Transverse colon (tissue), 4 donors: ENCODE results near the gene OR56B4. TPM values are rescaled to one million over a fixed set of nuclear protein-coding genes. Genes with fewer than 3 reads are reported as not detected.

Experiments used
- DNase-seq: peaks from one replicate; pipeline ENCODE4 v3.0.0-alpha.2; 2019
- H3K27ac ChIP-seq, 4 donors: fragments of 200-600 bp; sonication (generic); 2 replicates each; pipeline ENCODE4 v1.5.1; 2016 to 2018; ENCODE audit warnings: inconsistent platforms in 4 of 4
- H3K27me3 ChIP-seq: fragments of 200-600 bp; sonication (generic); 2 replicates; pipeline ENCODE4 v1.5.1; 2017; ENCODE audit warnings: inconsistent platforms
- H3K36me3 ChIP-seq, 4 donors: fragments of 200-600 bp; sonication (generic); 2 replicates each; pipeline ENCODE4 v1.5.1; 2017 to 2019; ENCODE audit warnings: inconsistent platforms in 4 of 4
- H3K4me1 ChIP-seq, 4 donors: fragments of 200-600 bp; sonication (generic); 2 replicates each; pipeline ENCODE4 v1.5.1; 2017 to 2020; ENCODE audit warnings: inconsistent platforms in 4 of 4
- H3K4me3 ChIP-seq, 4 donors: fragments of 200-600 bp; sonication (generic); 1 replicate in 1 of 4; 2 replicates in 3 of 4; pipeline versions ENCODE4 v1.5.1 to v1.6.1; 2017 to 2019; ENCODE audit warnings: inconsistent platforms in 4 of 4
- H3K9me3 ChIP-seq, 2 donors: fragments of 200-600 bp; sonication (generic); 2 replicates each; pipeline ENCODE4 v1.5.1; 2017 to 2019; ENCODE audit warnings: inconsistent platforms in 2 of 2
- CTCF ChIP-seq, 5 experiments: fragments of 200-600 bp in 3 of 5; fragments of 450-650 bp in 2 of 5; sonication (generic) in 3 of 5; IDR thresholded peaks; 1 replicate in 2 of 5; 2 replicates in 3 of 5; pipeline ENCODE4 v1.5.1; 2016 to 2017; ENCODE audit warnings: antibody characterized with exemption in 5 of 5, inconsistent platforms in 3 of 5, mild to moderate bottlenecking in 2 of 5, moderate library complexity in 1 of 5
- EP300 ChIP-seq: sonication (generic); formaldehyde crosslinking; IDR thresholded peaks from one replicate; pipeline ENCODE4 v1.6.1; 2017; ENCODE audit warnings: antibody characterized with exemption, low read depth
- POLR2A ChIP-seq: fragments of 450-650 bp; IDR thresholded peaks from one replicate; pipeline ENCODE4 v1.6.1; 2016; ENCODE audit warnings: antibody characterized with exemption, mild to moderate bottlenecking, moderate library complexity
- POLR2AphosphoS5 ChIP-seq, 3 donors: sonication (generic); formaldehyde crosslinking; IDR thresholded peaks; one replicate each; pipeline ENCODE4 v1.6.1; 2016; ENCODE audit warnings: antibody characterized with exemption in 3 of 3
- WGBS, 2 donors: methylation state at CpG; one replicate each; pipeline ENCODE4 v1.1.5; 2018; ENCODE audit warnings: low coverage in 1 of 2; 5-methylcytosine and 5-hydroxymethylcytosine counted together
- in situ Hi-C, 4 donors: fragments of 200-750 bp; cut with MboI; loops; one replicate each; pipeline versions ENCODE4 v1.15.0 to v1.15.1; 2017; ENCODE audit warnings: low sequenced_read_pairs in 3 of 4, low pct_ligation_motif_present in 1 of 4, low pct_unique_long_range_greater_than_20kb in 1 of 4
- intact Hi-C: fragments of 100-400 bp; cut with DNase I; formaldehyde crosslinking; loops from one replicate; pipeline ENCODE4 v1.15.1; 2023; ENCODE audit warnings: low total_unique reads
- total RNA-seq, 4 donors: library from RNA; depleted of rRNA; stranded (reverse); fragments of >200 nt; gene quantifications; one replicate each; pipeline ENCODE4 v1.1.0, GENCODE V29; 2016

OR56B4 gene
- total RNA-seq, 4 donors from 2014 or later = not detected

GRCh38 chr11:6095798-6096197, 11.7 kb upstream of the OR56B4 start:
- TF ChIP-seq EP300 (no peak), CTCF (IDR thresholded peaks at IDR 0.05) (no peak), POLR2AphosphoS5 (IDR thresholded peaks at IDR 0.05) (no peak), POLR2A (no peak)
- H3K27ac ChIP-seq = no peak overlapping the region
- in situ Hi-C loops = no loop called here
- no peak overlapping the region for H3K4me3 ChIP-seq
- no peaks in the 10 kb centered on the region for H3K36me3 ChIP-seq
- no peaks in the 10 kb centered on the region for H3K4me1 ChIP-seq
- no peaks in the 10 kb centered on the region for H3K9me3 ChIP-seq
- DNase-seq = no peak
- H3K27me3 ChIP-seq = no peaks in the 10 kb centered on the region
- 55% methylated on average over 2 of the region's 2 CpGs; no CpG with 5 or more reads in 1 of the 2 donors for WGBS, 2 donors
- intact Hi-C loops = no loop called here

DNA sequence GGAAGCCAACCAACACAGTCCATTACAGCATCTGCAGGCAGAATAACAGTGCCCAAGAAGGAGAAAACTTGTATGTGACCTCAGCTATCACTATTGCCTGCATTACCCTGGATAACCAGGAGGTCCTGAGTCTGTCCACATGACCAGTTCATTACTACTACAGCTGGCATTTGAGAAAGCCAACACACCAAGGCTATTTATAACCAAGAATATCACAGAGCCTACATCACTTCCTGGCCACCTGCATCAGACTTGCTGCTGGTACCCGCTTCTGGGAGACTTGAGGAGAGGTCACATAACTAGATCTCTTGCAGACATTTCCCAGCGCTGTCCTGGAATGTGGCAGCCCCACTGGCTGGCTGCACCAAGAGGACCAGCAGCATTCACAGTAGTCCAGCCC, 11.1 kb upstream of the OR56B4 start:
- H3K36me3 ChIP-seq = no peaks in the 10 kb centered on the region
- intact Hi-C loops (no loop called here), in situ Hi-C loops (no loop called here)
- DNase-seq = no peak
- 62% methylated on average over 2 of the region's 2 CpGs; no CpG with 5 or more reads in 1 of the 2 donors for WGBS, 2 donors
- H3K4me1 ChIP-seq = no peaks in the 10 kb centered on the region
- no peak overlapping the region for H3K27ac ChIP-seq
- no peaks in the 10 kb centered on the region for H3K9me3 ChIP-seq
- H3K4me3 ChIP-seq = no peak overlapping the region
- no peaks in the 10 kb centered on the region for H3K27me3 ChIP-seq
- TF ChIP-seq POLR2A (no peak), EP300 (no peak), CTCF (IDR thresholded peaks at IDR 0.05) (no peak), POLR2AphosphoS5 (IDR thresholded peaks at IDR 0.05) (no peak)

- H3K4me3 ChIP-seq = no peak overlapping the region
- WGBS, 2 donors = 32 to 65% methylated on average over 2 of the region's 2 CpGs
- no peak overlapping the region for H3K27ac ChIP-seq
- TF ChIP-seq CTCF (IDR thresholded peaks at IDR 0.05) (no peak), EP300 (no peak), POLR2A (no peak), POLR2AphosphoS5 (IDR thresholded peaks at IDR 0.05) (no peak)
- no peak for DNase-seq
- H3K4me1 ChIP-seq = no peaks in the 10 kb centered on the region
- no peaks in the 10 kb centered on the region for H3K36me3 ChIP-seq
- intact Hi-C loops (no loop called here), in situ Hi-C loops (no loop called here)
- H3K9me3 ChIP-seq = no peaks in the 10 kb centered on the region
- H3K27me3 ChIP-seq = no peaks in the 10 kb centered on the region
Measured at GRCh38 chr11:6099577-6099976, 7.9 kb upstream of the OR56B4 start.

GRCh38 chr11:6110011-6110410, 2.5 kb downstream of the OR56B4 start:
- no peak for TF ChIP-seq POLR2AphosphoS5 (IDR thresholded peaks at IDR 0.05)
- TF ChIP-seq EP300 = no peak
- TF ChIP-seq POLR2A = no peak
- no peak for DNase-seq
- intact Hi-C loops (no loop called here), in situ Hi-C loops (no loop called here)
- no peaks in the 10 kb centered on the region for H3K36me3 ChIP-seq
- no peak overlapping the region for H3K4me3 ChIP-seq
- no peak overlapping the region for H3K27ac ChIP-seq
- WGBS, 2 donors = 0 to 57% methylated on average over 1 of the region's 1 CpG
- H3K27me3 ChIP-seq = no peaks in the 10 kb centered on the region
- no peaks in the 10 kb centered on the region for H3K4me1 ChIP-seq
- H3K9me3 ChIP-seq = no peaks in the 10 kb centered on the region

DNA sequence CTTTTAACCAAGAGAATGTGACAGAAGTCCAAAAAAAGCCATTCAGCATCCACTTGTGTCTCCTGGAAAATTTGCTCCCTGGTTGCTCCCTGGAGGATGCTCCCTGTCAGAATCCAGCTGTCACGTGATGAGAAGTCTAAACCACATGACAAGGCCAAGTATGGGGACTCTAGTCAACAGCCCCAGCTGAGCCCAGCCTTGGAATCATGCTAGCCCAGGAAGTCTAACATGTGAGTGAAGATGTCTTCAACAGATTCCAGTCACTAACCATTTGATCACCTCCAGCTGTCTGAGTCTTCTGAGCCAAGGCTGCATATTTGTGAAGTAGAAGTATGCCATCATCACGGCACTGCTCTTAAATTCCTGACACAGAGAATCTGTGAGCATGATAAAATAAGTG, 4.2 kb downstream of the OR56B4 start:
- no peak for DNase-seq
- Histone ChIP-seq H3K27ac (no peak overlapping the region), H3K27me3 (no peaks in the 10 kb centered on the region), H3K9me3 (no peaks in the 10 kb centered on the region), H3K36me3 (no peaks in the 10 kb centered on the region), H3K4me3 (no peak overlapping the region), H3K4me1 (peaks cover 0 to 7% (median 2%) of the 10 kb centered on the region in 4 donors)
- in situ Hi-C loops = no loop called here
- WGBS, 2 donors = 43 to 80% methylated on average over 2 of the region's 2 CpGs
- intact Hi-C loops = no loop called here
- TF ChIP-seq POLR2AphosphoS5 (IDR thresholded peaks at IDR 0.05) (no peak), EP300 (no peak), POLR2A (no peak), CTCF (IDR thresholded peaks at IDR 0.05) (no peak)
